MM.1S (cell line): ENCODE measurements around the gene GDF2.

Experiments
- DNase-seq: peaks from one replicate; pipeline ENCODE4 v3.0.0-alpha.2; 2015
- H2AFZ ChIP-seq: fragments of 300-600 bp; sonication (generic); 2 replicates; pipeline ENCODE4 v1.6.0; 2016; ENCODE audit warnings: antibody characterized with exemption, low read length
- H3F3A ChIP-seq: fragments of 300-600 bp; sonication (generic); 2 replicates; pipeline ENCODE4 v1.6.1; 2016; ENCODE audit warnings: mild to moderate bottlenecking, antibody characterized with exemption, low read length, moderate library complexity, mixed read lengths; ENCODE audit not compliant: insufficient read depth
- H3K27ac ChIP-seq: fragments of 300-600 bp; sonication (generic); 2 replicates; pipeline ENCODE4 v1.5.1; 2016; ENCODE audit warnings: mild to moderate bottlenecking, low read length
- H3K27me3 ChIP-seq: fragments of 300-600 bp; sonication (generic); replicated peaks from 2 replicates; pipeline ENCODE4 v1.6.0; 2016; ENCODE audit warnings: low read length; ENCODE audit not compliant: insufficient read depth
- H3K36me3 ChIP-seq: fragments of 300-600 bp; sonication (generic); replicated peaks from 2 replicates; pipeline ENCODE4 v1.6.1; 2016; ENCODE audit warnings: mild to moderate bottlenecking, low read length, mixed read lengths; ENCODE audit not compliant: insufficient read depth
- H3K4me1 ChIP-seq: fragments of 300-600 bp; sonication (generic); 2 replicates; pipeline ENCODE4 v1.6.1; 2016; ENCODE audit warnings: low read length, mixed read lengths
- H3K4me2 ChIP-seq: fragments of 300-600 bp; sonication (generic); 2 replicates; pipeline ENCODE4 v1.6.0; 2016; ENCODE audit warnings: low read depth, low read length
- H3K4me3 ChIP-seq: fragments of 300-600 bp; sonication (generic); 2 replicates; pipeline ENCODE4 v1.5.1; 2016; ENCODE audit warnings: low read length, mixed read lengths
- H3K79me2 ChIP-seq: fragments of 300-600 bp; sonication (generic); 2 replicates; pipeline ENCODE4 v1.6.1; 2016; ENCODE audit warnings: mixed run types, low read length, mixed read lengths
- H3K9ac ChIP-seq: fragments of 300-600 bp; sonication (generic); 2 replicates; pipeline ENCODE4 v1.6.1; 2016; ENCODE audit warnings: low read length, mixed read lengths
- H3K9me2 ChIP-seq: fragments of 300-600 bp; sonication (generic); replicated peaks from 2 replicates; pipeline ENCODE4 v1.6.1; 2016; ENCODE audit warnings: mild to moderate bottlenecking, low read length, mixed read lengths; ENCODE audit not compliant: insufficient read depth
- H3K9me3 ChIP-seq: fragments of 300-600 bp; sonication (generic); replicated peaks from 2 replicates; pipeline ENCODE4 v1.6.1; 2016; ENCODE audit warnings: mild to moderate bottlenecking, low read length, mixed read lengths; ENCODE audit not compliant: insufficient read depth
- H4K20me1 ChIP-seq: fragments of 300-600 bp; sonication (generic); 2 replicates; pipeline ENCODE4 v1.6.1; 2016; ENCODE audit warnings: mild to moderate bottlenecking, low read length, moderate library complexity, mixed read lengths; ENCODE audit not compliant: insufficient read depth
- EZH2 ChIP-seq: fragments of 300-600 bp; sonication (generic); optimal IDR thresholded peaks from 2 replicates; pipeline ENCODE3; 2017; ENCODE audit warnings: low read depth, mild to moderate bottlenecking, antibody characterized with exemption, low read length, mixed read lengths
- EZH2phosphoT487 ChIP-seq: fragments of 300-600 bp; sonication (generic); IDR thresholded peaks from 2 replicates; pipeline ENCODE4 v1.6.1; 2018; ENCODE audit warnings: antibody characterized with exemption, low read length
- TF ChIP-seq, protein P1 (sequence below): fragments of 300-600 bp; sonication (generic); IDR thresholded peaks from 2 replicates; pipeline ENCODE4 v1.5.1; 2016; ENCODE audit warnings: antibody characterized with exemption, low read length, mixed read lengths

The GDF2 gene

GRCh38 chr10:47305566-47305965, 16.7 kb upstream of the GDF2 start:
- H3K9ac ChIP-seq, result no peak overlapping the region
- no peak overlapping the region for H3K4me2 ChIP-seq
- TF ChIP-seq, protein P1, sequence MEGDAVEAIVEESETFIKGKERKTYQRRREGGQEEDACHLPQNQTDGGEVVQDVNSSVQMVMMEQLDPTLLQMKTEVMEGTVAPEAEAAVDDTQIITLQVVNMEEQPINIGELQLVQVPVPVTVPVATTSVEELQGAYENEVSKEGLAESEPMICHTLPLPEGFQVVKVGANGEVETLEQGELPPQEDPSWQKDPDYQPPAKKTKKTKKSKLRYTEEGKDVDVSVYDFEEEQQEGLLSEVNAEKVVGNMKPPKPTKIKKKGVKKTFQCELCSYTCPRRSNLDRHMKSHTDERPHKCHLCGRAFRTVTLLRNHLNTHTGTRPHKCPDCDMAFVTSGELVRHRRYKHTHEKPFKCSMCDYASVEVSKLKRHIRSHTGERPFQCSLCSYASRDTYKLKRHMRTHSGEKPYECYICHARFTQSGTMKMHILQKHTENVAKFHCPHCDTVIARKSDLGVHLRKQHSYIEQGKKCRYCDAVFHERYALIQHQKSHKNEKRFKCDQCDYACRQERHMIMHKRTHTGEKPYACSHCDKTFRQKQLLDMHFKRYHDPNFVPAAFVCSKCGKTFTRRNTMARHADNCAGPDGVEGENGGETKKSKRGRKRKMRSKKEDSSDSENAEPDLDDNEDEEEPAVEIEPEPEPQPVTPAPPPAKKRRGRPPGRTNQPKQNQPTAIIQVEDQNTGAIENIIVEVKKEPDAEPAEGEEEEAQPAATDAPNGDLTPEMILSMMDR, result no peak
- no peak for TF ChIP-seq EZH2
- no peak for TF ChIP-seq EZH2phosphoT487
- H3K9me3 ChIP-seq, result no peaks in the 10 kb centered on the region
- no peaks in the 10 kb centered on the region for H3K4me1 ChIP-seq
- H3F3A ChIP-seq, result no peaks in the 10 kb centered on the region
- no peak for DNase-seq
- H3K36me3 ChIP-seq, result no peaks in the 10 kb centered on the region
- no peaks in the 10 kb centered on the region for H4K20me1 ChIP-seq
- H3K4me3 ChIP-seq, result no peak overlapping the region
- H3K27ac ChIP-seq, result no peak overlapping the region
- H3K27me3 ChIP-seq, result peaks cover 30% of the 10 kb centered on the region
- no peaks in the 10 kb centered on the region for H3K79me2 ChIP-seq
- no peaks in the 10 kb centered on the region for H3K9me2 ChIP-seq
- no peak overlapping the region for H2AFZ ChIP-seq

DNA sequence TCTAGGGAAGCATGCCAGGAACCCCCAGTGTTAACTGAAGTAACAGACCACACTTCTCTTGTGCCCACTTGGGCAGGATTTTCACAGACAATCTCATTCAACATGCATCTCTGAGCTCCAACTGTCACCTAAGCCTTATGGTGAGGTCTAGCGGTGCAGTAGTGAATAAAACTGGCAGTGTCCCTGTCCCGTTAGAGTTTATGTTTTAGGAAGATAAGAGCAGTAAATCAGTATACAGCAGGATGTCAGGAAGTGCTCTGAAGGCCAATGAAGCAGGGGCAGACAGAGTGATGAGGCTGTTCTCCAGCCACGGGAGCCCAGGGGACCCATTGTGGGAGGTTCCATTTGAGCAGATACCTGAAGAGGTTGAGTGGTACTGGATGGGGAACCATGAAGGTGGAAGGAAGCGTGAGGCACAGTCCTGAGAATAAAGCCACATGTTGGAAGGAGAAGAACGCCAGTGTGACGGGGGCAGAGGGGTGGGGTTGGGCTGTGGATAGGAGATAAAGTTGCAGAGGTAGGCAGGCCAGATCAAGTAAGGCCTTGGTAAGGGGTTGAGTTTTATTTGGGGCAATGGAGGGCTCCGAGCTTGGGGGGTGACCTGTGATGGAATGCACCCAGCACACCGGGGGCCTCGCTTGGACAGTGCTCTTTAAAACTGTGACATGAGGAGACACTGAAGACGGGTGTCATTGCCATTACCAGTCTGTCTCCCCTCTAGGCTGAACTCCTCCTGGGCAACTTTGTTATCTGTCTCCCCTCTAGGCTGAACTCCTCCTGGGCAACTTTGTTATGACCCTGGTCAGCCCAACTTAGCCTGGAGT, 15.7 kb upstream of the GDF2 start:
- Histone ChIP-seq H3K27me3 (peaks cover 40% of the 10 kb centered on the region), H2AFZ (no peak overlapping the region), H3K4me1 (no peaks in the 10 kb centered on the region), H3K9me3 (no peaks in the 10 kb centered on the region), H3K79me2 (no peaks in the 10 kb centered on the region), H3K36me3 (no peaks in the 10 kb centered on the region), H3K9ac (no peak overlapping the region), H3K4me3 (no peak overlapping the region), H3F3A (no peaks in the 10 kb centered on the region), H3K9me2 (no peaks in the 10 kb centered on the region), H3K4me2 (no peak overlapping the region), H3K27ac (no peak overlapping the region), H4K20me1 (no peaks in the 10 kb centered on the region)
- no peak for DNase-seq
- TF ChIP-seq, protein P1, result no peak
- TF ChIP-seq EZH2phosphoT487 (no peak), EZH2 (no peak)

DNA sequence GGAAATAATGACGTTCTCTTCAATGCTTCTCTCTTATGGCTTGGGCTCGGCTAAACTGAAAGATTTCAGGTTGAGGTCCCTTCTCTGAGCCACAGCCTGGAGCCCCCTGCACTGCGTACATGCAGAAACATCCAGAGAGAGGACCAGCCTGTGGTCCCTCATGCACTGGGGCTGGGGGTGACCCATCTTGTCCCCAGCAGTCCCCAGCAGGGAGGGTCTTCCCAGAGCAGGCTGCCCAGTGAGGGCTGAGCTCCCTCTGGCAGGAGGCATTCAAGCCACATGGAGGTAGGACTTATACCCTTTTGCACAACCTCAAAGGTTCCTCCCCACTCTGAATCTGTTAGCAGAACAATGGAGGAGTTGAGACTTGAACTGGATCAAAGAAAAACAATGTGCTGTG, 14.9 kb upstream of the GDF2 start:
- Histone ChIP-seq H3K79me2 (no peaks in the 10 kb centered on the region), H3K4me1 (no peaks in the 10 kb centered on the region), H3K36me3 (no peaks in the 10 kb centered on the region), H3K9me2 (no peaks in the 10 kb centered on the region), H4K20me1 (no peaks in the 10 kb centered on the region), H3K9ac (no peak overlapping the region), H3K9me3 (no peaks in the 10 kb centered on the region), H3K27me3 (peaks cover 43% of the 10 kb centered on the region), H3K27ac (no peak overlapping the region), H3K4me3 (no peak overlapping the region), H3F3A (no peaks in the 10 kb centered on the region), H2AFZ (no peak overlapping the region), H3K4me2 (no peak overlapping the region)
- TF ChIP-seq EZH2phosphoT487 (no peak), EZH2 (no peak)
- TF ChIP-seq, protein P1, result no peak
- DNase-seq, result no peak
